GM12892 (cell line): Measurements from ENCODE around the gene MIER1.

ENCODE experiments used
- POLR2A ChIP-seq: IDR thresholded peaks from 2 replicates; pipeline ENCODE4 v1.6.1; 2011; ENCODE audit warnings: low read depth, low read length, control low read depth
- POLR2AphosphoS5 ChIP-seq: IDR thresholded peaks from 2 replicates; pipeline ENCODE4 v1.6.1; 2011; ENCODE audit warnings: low read depth, low read length, control low read depth
- TAF1 ChIP-seq: IDR thresholded peaks from 2 replicates; pipeline ENCODE4 v1.6.1; 2011; ENCODE audit warnings: low read depth, mild to moderate bottlenecking, control low read depth, low read length, borderline replicate concordance

- TF ChIP-seq POLR2AphosphoS5 (no peak), POLR2A (no peak), TAF1 (no peak)
Measured at GRCh38 chr1:67020765-67021164, 96.0 kb downstream of the MIER1 start.
